ENCODE measurements around the gene RHOC.

RHOC gene

DNA sequence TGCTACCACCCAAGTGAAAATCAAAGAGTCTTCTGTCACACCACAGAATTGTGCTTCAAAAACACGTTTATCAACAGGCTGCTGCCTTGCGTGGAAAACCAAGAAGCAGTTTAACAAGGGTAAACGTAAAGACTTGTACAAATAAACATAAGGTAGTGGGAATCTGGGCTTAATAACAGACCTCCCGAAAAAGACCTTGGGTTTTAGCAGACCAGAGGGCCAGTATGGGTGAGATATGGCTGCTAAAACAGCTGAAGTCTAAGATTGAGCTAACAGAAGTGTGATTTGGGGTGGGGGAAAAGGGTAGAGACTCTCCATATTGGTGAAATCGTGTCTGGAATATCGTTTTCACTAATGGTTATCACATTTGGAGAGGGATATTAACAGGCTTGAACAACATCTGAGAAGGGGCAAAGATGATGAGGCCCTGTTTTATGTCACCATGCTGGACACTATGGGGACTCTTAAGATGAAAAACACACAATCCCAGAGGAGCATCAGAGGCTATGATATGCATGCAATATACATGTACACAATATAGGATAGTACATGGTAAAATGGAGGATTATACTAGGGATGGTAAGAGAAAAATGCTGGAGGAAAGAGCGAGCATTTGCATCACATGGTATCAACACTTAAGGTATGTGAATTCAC is 31.1 kb downstream of the RHOC start:
- no peak for DNase-seq

GRCh38 chr1:112674986-112675727 is 31.8 kb downstream of the RHOC start:
- no peak for DNase-seq

- no peak for DNase-seq
These were observed 32.4 kb downstream of the RHOC start, which contains the start of gene MOV10 for GRCh38 chr1:112674440-112674985. MOV10 (plus strand) TSS chr1:112674659; CDS start chr1:112674913, 254 bp downstream.

DNA sequence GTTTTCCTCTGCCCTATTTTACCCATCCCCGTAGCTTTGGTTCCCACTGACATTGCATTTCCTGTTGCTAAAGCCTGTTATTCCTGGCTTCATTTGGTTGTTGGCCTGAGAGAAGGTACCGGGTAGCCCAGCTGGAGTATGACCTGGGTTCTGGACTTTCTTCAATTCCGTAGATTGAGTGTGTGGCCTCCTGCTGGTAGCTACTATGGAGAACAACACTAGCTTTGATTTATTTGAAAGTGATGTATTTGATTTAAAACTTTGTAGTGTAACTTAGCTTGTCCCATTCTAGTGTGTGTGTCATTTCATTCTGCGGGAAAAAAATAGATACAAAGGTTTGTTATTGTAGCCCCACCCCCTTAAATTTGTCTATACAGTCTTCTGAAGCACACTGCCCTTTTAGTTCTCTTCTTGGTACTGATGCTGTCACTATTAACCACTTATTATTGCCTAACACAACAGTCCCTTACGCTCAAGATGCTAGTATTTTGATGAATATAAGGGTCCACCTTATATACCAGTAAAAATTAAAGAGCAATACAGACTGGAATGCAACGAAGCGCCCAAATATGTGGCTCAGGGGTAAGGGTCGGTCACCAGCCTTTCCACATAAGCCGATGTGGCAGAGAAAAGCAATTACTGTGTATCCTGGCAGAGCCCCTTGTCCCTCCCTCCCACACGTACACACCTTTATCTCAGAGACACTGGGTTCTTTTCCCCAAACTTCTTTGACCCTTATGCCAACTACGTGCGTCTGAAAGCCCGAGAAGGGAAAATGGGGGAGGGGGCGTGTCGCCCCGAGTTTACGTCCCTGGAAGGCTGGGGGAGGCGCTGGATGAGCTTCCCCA is 33.1 kb downstream of the RHOC start:
- DNase-seq, result no peak

- DNase-seq, result no peak
These were observed 34.1 kb downstream of the RHOC start for GRCh38 chr1:112672842-112673241.

- DNase-seq, result no peak
These were observed 34.9 kb downstream of the RHOC start for GRCh38 chr1:112672009-112672408.

GRCh38 chr1:112666946-112667345 is 40.0 kb downstream of the RHOC start:
- no peak for DNase-seq

- no peak for DNase-seq
These were observed 41.1 kb downstream of the RHOC start for GRCh38 chr1:112665857-112666256.

DNA sequence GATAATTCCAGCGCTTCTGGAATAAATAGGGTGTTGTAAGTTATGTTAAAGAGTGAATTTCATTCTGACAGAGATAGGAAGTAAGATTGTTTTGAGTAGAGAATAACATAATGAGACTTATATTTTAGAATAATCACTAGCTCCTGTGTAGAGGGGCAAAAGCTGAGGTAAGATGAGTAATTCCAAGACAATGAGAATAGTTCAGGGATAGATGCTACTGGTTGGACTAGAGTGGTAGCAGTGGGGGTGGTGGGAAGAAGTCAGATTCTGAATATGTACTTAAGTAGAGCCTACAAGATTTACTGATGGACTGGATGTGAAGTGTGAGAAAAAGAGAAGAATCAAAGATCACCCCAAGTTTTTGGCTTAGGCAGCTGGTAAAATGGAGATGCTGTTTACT is 55.7 kb downstream of the RHOC start:
- DNase-seq, result no peak

Measured in cortex of kidney (tissue), 1 donor.